ENCODE data around the gene ATG9B. TPM values are rescaled to one million over a fixed set of nuclear protein-coding genes. Genes with fewer than 3 reads are reported as not detected.

ATG9B gene
- total RNA-seq, 1 donor from 2014 or later = 25.8 TPM

DNA sequence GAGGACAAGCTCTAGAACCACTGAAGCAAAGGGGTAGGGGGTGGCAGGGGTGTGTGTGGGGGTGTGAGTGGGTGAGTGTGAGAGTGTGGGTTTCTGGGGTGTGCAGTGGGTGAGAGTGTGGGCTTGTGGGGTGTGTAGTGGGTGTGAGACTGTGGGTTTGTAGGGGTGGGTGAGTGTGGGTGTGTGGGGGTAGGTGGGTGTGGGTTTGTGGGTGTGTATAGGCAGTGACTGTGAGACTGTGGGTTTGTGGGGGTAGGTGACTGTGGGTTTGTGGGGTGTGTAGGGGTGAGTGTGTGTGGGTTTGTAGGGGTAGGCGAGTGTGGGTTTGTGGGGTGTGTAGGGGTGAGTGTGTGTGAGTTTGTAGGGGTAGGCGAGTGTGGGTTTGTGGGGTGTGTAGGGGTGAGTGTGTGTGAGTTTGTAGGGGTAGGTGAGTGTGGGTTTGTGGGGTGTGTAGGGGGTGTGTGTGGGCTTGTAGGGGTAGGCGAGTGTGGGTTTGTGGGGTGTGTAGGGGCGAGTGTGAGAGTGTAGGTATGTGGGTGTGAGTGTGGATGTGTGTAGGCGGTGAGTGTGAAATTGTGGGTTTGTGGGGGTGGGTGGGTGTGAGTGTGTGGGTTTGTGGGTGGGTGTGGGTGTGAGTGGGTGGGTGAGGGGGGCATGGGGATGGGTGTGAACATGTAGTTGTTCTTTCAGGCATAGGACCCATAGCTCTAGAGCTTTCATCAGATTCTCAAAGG lies 24.6 kb downstream of the ATG9B start:
- no peak for DNase-seq

DNA sequence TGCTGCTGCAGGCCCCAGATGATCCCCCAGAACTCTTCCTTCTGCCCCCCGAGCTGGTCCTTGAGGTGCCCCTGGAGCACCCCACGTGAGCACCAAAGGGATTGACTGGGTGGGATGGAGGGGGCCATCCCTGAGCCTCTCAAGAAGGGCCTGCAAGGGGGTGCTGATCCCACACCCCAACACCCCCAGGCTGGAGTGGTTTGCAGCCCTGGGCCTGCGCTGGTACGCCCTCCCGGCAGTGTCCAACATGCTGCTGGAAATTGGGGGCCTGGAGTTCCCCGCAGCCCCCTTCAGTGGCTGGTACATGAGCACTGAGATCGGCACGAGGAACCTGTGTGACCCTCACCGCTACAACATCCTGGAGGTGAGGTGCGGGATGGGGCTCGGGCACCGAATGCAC lies 25.3 kb downstream of the ATG9B start:
- no peak for DNase-seq

DNA sequence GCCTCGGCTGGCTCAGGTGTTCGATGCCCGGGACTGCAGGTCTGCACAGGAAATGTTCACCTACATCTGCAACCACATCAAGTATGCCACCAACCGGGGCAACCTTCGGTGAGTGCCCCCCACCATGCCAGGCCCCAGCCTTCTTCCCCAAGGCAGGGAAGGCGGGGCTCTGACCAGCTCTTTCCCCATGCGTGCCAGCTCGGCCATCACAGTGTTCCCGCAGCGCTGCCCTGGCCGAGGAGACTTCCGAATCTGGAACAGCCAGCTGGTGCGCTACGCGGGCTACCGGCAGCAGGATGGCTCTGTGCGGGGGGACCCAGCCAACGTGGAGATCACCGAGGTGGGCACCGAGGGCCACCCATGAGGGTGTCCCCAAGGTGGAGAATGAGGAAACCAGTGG lies 26.0 kb downstream of the ATG9B start:
- no peak for DNase-seq

DNA sequence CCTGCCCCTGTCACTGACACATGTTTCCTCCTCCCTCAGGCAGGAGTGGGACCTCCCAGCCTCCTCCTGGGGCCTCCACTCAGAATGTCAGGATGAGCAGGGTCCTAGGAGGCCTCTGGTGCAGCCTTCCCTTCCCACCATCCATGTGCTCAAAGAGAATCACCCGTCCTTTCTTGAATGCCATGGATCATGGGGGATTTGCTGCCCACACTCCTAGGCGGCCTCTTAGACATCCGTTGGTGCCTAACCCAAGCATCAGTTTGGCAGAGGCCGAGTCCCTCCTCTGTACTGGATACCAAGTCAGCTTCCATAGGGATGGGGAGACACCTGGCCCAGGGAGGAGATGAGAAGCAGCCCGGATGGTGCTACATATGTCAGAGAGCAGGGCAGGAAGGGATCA lies 26.5 kb downstream of the ATG9B start:
- no peak for DNase-seq

DNA sequence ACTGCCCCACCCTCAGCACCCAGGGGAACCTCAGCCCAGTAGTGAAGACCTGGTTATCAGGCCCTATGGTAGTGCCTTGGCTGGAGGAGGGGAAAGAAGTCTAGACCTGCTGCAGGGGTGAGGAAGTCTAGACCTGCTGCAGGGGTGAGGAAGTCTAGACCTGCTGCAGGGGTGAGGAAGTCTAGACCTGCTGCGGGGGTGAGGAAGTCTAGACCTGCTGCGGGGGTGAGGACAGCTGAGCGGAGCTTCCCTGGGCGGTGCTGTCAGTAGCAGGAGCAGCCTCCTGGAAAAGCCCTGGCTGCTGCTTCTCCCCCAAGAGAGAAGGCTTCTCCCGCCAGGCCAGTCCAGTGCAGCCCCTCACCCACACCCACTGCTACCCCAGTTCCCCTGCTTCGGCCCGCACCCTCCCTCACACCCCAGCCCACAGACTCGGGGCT lies 27.2 kb downstream of the ATG9B start:
- DNase-seq = no peak

DNA sequence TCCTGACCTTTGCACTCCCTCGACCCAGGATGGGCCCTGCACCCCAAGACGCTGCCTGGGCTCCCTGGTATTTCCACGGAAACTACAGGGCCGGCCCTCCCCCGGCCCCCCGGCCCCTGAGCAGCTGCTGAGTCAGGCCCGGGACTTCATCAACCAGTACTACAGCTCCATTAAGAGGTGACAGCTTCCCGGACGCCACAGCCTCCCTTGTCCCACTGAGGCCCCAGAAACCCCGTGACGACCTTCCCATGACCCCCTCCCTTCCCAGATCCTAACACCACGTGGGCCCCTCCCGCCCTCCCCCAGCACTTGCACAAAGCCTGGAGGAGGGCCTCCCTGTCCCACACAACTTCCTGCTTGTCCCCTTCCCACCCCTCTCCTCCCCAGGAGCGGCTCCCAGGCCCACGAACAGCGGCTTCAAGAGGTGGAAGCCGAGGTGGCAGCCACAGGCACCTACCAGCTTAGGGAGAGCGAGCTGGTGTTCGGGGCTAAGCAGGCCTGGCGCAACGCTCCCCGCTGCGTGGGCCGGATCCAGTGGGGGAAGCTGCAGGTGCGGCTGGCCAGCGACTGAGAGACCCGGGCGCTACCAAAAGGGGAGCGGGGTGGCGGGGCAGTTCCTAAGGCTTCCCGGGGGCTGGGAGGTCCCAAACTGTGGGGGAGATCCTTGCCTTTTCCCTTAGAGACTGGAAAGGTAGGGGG lies 27.8 kb downstream of the ATG9B start:
- DNase-seq = no peak

DNA sequence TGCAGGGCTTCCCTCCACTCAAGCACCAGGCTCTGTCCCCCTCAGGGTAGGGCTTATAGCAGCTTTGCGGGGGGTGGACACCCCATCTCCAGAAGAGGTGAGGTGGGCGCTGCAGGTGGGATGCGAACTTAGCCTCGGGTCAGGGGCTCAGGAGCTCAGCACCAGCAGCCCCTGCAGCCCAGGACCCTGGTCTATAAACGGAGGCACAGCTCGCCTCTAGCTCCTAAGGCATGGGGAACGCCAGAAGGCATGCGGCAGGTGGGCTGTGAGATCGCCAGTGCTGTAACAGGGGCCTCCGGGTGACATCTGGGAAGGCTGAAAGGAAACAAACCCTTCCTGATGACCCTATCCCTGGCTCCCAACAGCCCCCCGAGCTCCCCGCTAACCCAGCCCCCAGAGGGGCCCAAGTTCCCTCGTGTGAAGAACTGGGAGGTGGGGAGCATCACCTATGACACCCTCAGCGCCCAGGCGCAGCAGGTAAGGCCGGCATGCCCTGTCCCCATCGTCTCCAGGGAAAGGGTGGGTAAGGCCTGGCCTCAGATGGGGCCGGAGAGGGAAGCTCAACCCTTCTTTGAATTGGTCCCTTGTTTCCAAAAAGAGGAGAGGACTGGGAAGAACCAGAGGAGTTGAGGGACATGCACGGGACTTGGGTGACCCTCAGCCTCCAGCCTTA lies 29.3 kb downstream of the ATG9B start:
- DNase-seq = no peak

DNA sequence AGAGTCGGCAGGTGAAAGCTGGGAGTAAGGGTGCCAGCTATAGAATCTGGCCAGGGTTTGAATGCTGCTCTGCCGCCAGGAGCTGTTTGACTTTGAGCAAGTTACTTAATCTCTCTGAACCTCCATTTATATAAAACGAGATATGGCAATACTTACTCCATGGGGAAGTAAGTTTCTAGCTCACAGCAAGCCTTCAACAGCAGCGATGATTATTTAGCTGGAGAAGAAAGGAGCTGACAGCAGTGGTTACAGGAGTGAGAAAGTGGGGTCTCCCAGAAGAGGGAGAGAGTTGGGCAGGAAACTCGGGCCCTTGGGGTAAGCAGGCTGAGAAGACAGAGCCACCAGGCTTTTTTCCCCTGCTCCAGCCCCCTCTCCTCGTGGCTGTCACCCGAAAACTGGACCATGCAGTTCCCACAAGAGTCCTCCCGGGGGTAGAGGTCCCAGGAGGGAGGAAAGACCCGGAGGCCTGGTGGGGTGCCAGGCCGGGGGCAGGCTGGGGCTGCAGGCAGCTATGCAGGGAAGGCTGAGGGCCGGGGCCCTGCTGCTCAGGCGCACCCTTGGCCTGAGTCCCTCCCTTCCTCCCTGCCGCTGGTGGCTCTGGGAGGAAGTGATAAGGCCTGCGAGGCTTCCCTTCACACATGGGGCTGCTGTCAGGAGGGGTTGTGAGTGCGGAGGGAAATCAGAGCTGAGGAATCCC lies 30.0 kb downstream of the ATG9B start:
- no peak for DNase-seq

DNA sequence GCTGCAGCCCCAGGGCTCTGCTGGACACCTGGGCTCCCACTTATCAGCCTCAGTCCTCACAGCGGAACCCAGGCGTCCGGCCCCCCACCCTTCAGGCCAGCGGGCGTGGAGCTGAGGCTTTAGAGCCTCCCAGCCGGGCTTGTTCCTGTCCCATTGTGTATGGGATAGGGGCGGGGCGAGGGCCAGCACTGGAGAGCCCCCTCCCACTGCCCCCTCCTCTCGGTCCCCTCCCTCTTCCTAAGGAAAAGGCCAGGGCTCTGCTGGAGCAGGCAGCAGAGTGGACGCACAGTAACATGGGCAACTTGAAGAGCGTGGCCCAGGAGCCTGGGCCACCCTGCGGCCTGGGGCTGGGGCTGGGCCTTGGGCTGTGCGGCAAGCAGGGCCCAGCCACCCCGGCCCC lies 30.8 kb downstream of the ATG9B start:
- no peak for DNase-seq

DNA sequence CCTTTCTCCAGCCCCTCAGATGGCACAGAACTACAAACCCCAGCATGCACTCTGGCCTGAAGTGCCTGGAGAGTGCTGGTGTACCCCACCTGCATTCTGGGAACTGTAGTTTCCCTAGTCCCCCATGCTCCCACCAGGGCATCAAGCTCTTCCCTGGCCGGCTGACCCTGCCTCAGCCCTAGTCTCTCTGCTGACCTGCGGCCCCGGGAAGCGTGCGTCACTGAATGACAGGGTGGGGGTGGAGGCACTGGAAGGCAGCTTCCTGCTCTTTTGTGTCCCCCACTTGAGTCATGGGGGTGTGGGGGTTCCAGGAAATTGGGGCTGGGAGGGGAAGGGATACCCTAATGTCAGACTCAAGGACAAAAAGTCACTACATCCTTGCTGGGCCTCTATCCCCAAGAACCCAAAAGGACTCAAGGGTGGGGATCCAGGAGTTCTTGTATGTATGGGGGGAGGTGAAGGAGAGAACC lies 31.4 kb downstream of the ATG9B start:
- DNase-seq = peak; percentile 70

DNA sequence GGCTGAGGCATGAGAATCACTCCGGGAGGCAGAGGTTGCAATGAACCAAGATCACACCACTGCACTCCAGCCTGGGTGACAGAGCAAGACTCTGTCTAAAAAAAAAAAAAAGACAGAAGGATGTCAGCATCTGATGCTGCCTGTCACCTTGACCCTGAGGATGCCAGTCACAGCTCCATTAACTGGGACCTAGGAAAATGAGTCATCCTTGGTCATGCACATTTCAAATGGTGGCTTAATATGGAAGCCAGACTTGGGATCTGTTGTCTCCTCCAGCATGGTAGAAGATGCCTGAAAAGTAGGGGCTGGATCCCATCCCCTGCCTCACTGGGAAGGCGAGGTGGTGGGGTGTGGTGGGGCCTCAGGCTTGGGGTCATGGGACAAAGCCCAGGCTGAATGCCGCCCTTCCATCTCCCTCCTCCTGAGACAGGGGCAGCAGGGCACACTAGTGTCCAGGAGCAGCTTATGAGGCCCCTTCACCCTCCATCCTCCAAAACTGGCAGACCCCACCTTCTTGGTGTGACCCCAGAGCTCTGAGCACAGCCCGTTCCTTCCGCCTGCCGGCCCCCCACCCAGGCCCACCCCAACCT lies 32.1 kb downstream of the ATG9B start:
- DNase-seq = no peak

DNA sequence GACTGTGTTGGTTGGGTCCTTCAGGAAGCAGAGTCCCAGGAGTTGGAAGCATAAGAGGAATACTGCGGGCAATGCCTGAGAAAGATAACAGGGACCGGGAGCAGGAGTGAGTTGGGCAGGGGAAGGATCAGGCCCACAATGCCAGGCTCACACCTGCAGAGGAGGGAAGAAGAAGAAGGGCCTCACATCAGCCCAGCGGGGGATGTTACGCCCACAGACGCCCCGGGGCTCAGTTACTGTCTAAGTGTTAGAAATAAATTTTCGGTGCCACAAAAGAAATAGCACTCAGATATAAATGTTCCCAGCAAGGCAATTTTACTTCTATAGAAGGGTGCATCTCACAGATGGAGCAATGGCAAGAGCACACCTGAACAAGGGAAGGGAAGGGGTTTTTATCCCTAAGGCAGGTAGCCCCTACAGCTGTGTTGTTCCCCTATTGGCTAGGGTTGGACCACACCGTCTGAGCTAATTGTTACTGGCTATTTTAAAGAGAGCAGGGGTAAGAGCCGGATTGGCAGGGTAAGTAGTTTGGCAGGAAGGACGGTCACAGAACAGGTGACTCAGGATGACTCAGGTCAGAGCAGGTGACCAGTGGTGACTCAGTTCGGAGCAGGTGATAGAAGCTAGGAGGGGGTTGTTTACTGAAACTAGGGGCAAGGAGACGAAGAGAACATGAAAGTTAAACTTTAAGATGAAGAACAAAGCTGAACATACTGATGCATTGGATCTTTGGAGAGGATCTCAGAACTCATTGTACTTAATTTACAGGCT lies 33.7 kb downstream of the ATG9B start, which contains the start of gene NOS3:
TSS of gene NOS3 (plus strand) at position 602 of the 771 bp plus-strand sequence. CDS start 2,787 bp downstream, outside the sequence.
- DNase-seq = no peak

DNA sequence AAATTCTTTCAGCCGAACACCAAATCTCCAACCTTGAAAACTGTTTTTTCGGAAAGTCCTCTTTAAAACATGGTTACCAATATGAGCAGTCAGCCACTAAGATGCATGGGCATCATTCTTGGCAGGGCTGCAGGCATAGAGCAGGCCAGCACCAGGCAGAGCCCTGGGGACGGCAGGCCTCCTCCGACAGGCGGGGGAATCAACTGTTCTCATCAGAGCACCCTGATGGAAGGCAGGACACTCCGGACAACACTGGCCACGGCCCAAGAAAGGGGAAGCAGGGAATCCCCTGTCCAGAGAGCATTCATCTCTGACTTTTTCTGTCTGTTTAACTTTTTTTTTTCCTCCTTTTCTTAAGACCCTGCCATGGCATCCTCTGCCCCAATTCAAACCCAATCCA lies 34.8 kb downstream of the ATG9B start:
- no peak for DNase-seq

DNA sequence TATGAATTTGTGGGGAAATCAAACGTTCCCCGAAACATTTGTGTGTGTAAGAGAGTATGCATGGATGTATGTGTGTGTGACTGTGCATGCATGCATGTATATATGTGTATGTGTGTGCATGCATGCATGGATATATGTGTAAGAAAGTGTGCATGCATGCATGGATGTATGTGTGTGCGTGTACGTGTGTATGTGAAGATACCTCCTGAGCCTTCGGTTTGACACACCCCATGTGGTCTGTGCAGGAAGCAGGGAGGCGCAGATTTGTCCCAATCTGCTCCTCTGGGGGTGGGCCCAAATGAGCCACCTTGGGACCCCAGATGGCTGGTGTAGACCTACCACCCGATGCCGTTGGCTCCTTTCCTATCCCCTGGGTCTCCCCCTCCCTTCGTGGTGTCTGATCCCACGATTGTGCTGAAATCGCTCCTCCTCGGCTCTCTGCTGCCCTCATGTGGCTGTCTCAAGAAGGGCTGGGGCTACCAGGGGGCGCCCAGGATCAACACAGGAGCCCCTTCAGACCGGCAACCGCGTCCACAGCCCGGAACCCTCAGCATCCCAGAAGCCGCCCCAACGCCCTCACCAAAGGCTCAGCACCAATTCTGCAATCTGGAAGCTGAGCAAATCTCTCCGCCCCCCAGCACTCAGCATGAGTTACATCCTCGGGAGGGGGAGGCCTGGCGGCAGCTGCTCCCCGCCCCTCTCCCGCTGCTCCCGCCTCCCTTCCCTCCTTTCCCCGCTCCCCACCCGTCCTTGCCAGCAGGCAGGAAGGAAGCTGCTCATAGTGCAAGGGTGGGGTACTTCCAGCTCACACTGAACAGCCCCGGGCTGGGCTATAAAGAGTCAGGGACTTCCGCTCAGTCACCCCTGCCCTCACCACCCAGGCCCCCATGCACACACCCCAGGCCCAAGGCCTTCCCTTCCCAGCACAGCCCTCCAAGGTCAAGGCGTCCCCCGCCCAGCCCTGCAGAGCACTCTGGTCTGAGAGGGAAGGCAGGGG lies 35.8 kb downstream of the ATG9B start:
- DNase-seq = peak; percentile 87

DNA sequence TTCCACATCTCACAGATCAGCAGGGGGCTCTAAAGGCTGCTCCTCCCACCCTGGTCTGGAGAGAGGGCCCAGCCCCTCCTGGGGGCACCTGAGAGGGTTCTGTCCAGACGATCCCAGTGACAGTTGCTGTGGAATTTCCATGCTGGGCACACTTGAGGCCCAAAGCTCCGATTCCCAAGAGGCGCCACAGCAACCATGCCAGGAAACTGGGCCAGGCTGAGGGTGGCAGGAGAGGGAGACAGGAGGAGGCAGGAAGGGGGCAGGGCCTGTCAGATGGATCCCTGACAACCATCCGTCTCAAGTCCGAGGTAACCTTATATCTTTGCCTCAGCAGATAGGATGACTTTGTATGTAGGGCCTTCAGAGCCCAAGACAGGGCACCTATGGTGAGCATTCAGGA lies 37.7 kb downstream of the ATG9B start:
- no peak for DNase-seq

DNA sequence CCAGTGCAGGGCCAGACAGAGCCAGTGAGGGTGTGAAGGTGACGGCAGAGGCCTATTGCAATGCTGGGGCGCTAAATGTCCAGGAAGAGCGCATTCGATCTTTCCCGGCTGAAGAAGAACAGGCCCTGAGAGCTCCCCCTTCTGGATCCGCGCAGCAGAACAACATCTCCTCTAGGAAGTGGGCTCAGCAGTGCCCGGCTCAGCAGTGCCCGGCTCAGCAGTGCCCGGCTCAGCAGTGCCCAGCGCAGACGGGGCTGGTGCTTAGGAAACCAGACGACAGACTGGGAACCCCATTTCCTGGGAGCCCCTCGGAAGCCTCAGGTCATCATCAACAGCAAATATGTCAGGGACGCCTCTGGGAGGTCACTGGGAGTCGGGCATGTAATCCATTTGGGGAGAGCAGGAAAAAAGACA lies 38.2 kb downstream of the ATG9B start:
- peak; percentile 85 for DNase-seq

DNA sequence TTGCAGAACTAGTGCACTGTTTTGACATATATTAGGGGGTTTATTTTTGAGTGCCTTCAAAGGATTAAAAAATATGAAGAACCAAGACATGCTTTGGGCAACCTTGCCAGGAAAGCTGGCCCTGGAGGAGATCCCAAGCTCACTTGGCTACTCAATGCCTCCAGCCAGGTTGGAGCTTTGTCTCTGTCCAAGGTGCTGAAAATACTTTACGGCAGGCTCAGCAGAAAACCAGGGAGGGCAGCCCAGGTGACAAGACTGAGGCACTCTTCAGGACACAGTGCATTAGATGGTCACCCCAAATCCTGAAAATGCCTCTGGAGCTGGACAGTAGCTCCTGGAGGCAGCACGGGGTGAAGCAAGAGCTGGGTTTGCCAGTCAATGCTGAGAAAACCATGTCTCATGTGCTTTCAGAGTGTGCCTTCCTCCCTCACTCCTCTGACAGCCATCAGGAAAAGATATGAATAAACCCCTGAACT lies 40.4 kb downstream of the ATG9B start:
- peak; percentile 87 for DNase-seq

DNA sequence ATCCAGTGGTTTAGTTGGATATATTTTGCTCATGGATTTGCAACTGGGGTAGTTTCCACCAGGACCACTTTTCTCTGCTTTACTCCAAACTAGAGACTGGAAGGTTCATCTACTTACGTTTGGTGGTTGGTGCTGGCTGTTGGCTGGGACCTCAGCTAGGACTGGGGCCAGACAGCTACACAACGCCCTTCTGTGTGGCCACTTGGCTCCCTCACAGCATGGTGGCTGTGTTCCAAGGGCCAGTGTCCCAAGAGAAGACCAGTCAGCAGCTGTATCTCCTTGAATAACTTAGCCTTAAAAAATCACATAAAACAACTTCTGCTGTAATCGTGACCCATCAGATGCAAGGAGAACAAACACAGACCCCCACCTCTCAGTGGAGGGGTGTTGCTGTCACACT lies 41.9 kb downstream of the ATG9B start:
- peak; percentile 30 for DNase-seq

DNA sequence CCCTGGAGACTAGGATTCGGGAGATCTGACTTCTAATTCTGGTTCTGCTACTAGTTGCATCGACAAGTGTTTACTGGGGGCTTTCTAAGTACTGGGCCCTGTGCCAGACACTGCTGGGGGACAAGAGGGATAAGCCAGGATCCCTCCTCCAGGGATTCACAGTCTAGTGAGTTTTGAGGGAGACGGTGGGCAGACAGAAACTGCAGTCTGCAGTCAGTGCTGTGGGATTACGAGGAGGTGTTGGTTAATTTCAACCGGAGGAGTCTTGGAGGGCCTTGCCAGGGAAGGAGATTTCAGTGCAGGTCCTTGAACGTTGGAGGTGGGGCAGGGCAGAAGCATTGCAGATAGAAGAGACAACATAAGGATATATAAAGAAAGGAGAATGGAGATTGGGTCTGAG lies 42.6 kb downstream of the ATG9B start:
- DNase-seq = no peak

DNA sequence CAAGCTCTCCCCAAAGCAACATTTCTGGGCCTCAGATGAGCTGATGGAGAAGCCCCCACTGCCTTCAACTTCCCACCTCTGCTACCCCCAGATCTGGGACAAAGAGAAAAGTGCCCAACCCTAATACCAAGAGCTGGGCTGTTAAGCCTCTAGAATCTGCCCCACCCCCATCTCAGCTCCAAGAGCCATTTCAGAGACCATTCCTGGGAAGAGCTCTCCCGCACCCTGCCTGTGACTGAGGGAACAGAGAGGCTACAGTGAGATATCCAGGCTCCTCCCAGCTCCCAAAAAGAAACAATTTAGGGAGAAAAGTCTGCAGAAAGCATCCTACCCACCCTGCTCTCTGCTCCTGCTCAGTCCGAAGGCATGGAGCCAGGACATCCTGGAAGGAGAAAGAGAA lies 43.6 kb downstream of the ATG9B start:
- no peak for DNase-seq

All from tongue (tissue), 2 donors.